Ovary (tissue), 3 donors: ENCODE results near the gene CHMP5.

Experiments used
- CTCF ChIP-seq, 3 donors: fragments of 450-650 bp in 2 of 3; fragments of 200-600 bp in 1 of 3; IDR thresholded peaks; one replicate each; pipeline versions ENCODE4 v1.5.1 to v1.8.0; 2016 to 2022; ENCODE audit warnings: antibody characterized with exemption in 3 of 3, mild to moderate bottlenecking in 1 of 3
- POLR2A ChIP-seq: fragments of 450-650 bp; IDR thresholded peaks from one replicate; pipeline ENCODE4 v1.6.1; 2017; ENCODE audit warnings: antibody characterized with exemption, mild to moderate bottlenecking, moderate library complexity
- donor health status: DM: no; HTN: no; CAD: no.

- TF ChIP-seq CTCF (IDR thresholded peaks at IDR 0.05) (no peak), POLR2A (no peak)
Measured at GRCh38 chr9:33273972-33274328, 9.1 kb downstream of the CHMP5 start.
